ENCODE data around the gene B4GAT1.
"Not testable (repeated sequence)": the region's sequence is repeated elsewhere in the genome, so short reads cannot be mapped to it uniquely, and the experiment has no call there.

The B4GAT1 gene

DNA sequence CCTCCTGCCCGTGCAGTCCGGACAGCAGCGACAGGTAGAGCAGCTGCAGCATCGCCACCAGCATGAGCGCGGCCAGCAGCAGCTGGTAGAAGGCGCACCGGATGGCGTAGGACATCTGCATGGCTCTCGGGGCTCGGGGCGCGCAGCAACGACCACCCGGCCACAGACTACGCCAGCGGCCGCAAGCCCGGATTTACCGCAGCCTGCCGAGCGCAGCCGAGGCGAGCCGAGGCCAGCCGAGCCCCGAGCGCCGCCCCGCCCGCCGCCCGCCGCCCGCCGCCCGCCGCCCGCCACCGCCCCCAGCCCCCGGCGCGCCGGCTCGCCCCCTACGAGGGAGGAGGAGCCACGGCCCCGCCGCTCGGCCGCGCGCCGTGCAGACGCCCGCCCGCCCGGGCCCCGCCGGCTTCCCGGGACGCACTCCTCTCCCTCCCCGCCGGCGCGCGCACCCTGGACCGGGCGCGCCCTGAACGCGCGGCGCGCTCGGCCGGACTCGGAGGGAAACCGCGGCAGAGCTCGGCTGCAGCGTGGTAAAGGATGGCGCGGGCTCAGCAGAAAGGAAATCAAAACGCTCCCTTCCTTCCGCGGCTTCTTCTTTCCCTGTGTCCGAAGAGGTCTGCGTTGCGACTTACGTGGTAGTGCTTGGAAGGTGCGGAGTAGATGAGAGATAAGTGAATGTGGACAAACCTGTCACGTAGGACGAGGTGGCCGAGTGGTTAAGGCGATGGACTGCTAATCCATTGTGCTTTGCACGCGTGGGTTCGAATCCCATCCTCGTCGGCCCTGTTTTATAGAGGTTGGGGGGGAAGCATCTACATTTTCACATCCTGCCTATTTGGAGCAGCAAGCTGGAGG, at the start of gene B4GAT1:
Gene B4GAT1 (minus strand): TSS at position 205 of the 852 bp plus-strand sequence. CDS start 84 bp downstream, at position 121.
- TF ChIP-seq, protein P1, sequence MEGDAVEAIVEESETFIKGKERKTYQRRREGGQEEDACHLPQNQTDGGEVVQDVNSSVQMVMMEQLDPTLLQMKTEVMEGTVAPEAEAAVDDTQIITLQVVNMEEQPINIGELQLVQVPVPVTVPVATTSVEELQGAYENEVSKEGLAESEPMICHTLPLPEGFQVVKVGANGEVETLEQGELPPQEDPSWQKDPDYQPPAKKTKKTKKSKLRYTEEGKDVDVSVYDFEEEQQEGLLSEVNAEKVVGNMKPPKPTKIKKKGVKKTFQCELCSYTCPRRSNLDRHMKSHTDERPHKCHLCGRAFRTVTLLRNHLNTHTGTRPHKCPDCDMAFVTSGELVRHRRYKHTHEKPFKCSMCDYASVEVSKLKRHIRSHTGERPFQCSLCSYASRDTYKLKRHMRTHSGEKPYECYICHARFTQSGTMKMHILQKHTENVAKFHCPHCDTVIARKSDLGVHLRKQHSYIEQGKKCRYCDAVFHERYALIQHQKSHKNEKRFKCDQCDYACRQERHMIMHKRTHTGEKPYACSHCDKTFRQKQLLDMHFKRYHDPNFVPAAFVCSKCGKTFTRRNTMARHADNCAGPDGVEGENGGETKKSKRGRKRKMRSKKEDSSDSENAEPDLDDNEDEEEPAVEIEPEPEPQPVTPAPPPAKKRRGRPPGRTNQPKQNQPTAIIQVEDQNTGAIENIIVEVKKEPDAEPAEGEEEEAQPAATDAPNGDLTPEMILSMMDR (IDR thresholded peaks at IDR 0.05): no peak
- peak within 1 kb of the TSS; percentile 97 for H3K27ac ChIP-seq

DNA sequence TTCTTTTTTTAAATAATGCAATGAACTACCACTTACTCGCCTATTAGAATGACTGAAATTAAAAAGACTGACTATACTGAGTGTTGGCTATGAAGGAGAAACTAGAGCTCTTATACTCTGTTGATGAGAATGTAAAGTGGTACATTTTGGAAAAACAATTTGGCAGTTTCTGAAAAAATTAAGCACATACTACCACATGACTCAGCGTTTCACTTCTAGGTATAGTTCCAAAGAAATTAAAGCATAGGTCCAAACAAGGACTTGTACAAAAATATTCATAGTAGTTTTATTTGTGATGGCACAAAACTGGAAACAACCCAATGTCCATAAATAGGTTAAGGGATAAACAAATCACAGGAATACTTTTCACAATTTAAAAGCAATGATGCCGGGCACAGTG, 46.5 kb upstream of the B4GAT1 start:
- TF ChIP-seq, protein P1 (IDR thresholded peaks at IDR 0.05): no peak
- TF ChIP-seq ZFX (IDR thresholded peaks at IDR 0.05; ENCODE audit: borderline replicate concordance): no peak
- no peak overlapping the region for H3K27ac ChIP-seq

DNA sequence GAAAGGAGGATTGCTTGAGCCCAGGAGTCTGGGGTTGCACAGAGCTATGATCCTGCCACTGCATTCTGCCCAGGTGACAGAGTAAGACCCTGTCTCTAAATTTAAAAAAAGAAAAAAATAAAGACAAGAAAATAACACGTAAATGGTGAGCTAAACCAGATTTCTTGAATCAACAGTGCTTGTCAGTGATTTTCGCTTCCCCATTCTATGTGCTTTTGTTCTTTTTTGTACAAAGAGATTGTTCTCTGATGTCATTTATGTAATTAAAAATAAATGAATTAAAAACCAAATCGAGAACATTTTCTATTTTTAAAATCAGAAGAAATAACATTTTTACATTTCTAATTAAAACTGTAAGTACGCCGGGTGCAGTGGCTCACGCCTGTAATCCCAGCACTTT, 43.9 kb upstream of the B4GAT1 start:
- no peak overlapping the region for H3K27ac ChIP-seq
- TF ChIP-seq, protein P1 (IDR thresholded peaks at IDR 0.05): no peak
- no peak for TF ChIP-seq ZFX (IDR thresholded peaks at IDR 0.05; ENCODE audit: borderline replicate concordance)

DNA sequence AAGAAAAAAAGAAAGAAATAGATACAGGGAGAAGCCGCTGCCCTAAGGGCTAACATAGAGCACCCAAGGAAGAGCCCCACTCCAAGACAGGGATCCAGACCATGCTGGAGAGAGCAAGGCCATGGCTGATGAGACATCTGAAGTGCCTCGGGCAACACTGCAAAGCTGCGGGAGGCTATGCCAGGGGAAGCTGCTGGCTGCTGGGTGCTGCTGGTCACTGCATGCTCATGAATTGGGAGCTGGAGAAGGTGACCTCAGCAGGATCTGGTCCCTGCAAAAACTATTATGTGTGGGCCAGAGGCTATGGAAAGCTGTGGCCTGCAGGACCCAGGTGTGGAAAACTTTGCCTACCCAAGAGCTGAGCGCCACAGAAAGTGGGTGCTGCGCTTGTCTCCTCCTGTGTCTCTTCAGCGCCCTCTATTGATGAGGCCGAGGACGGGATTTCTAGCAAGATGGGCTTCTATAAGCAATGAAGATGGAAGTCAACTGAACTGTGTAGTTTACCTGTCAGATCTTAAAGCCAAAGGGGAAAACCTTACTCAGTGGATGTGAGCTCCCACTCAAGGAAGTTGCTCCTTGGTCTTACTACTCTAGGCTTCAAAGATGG, 41.5 kb upstream of the B4GAT1 start:
- no peak for TF ChIP-seq ZFX (IDR thresholded peaks at IDR 0.05; ENCODE audit: borderline replicate concordance)
- TF ChIP-seq, protein P1 (IDR thresholded peaks at IDR 0.05): peak; percentile 91
- H3K27ac ChIP-seq: no peak overlapping the region

DNA sequence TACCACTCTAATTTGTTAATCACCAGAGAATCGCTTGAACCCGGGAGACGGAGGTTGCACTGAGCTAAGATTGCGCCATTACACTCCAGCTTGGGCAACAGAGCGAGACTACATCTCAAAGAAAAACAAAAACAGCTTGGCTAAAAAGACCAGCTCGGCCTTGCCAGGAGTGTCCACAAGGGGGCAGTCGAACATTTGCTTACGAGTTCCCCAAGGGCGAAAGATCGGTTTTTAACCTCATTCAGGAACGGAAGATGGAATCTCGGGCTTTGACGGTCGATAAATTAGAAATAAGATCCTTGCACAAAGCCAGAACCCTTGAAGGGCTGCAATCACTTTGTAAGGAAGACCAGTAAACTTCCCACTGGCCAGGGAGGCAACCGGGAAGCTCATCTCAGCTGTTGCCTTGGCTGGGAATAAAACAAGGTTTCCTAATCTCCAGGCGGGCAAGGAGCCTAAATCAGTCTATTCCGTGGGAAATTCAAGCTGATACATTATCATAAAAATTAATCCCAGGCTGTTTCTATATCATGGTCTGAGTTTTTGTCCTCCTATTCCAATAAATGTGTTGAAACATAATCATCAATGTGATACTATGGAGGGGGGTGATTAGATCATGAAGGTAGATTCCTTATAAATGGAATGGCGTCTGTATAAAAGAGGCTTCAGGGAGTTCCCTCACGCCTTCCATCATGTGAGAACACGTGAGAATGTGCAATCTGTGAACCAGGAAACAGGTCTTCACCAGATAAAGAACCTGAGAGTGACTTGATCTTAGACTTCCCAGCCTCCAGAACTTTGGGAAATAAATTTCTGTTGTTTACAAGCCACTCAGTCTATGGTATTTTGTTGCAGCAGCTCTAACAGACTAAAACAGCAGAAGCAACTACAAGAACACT, 39.0 kb upstream of the B4GAT1 start:
- no peak for TF ChIP-seq ZFX (IDR thresholded peaks at IDR 0.05; ENCODE audit: borderline replicate concordance)
- TF ChIP-seq, protein P1 (IDR thresholded peaks at IDR 0.05): peak; percentile 94
- H3K27ac ChIP-seq: no peak overlapping the region

DNA sequence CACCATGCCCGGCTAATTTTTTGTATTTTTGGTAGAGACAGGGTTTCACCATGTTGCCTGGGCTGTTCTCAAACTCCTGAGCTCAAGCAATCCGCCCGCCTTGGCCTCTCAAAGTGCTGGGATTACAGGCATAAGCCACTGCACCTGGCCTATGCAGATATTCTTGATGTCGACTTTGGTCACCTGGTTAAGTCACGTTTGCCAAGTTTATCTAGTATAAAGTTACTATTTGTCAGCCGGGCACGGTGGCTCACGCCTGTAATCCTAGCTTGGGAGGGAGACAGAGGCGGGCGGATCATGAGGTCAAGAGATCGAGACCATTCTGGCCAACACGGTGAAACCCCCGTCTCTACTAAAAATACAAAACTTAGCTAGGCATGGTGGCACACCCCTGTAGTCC, 36.9 kb upstream of the B4GAT1 start:
- H3K27ac ChIP-seq: peak overlapping the region; percentile 30; the same call in 1 of the 2 replicates

DNA sequence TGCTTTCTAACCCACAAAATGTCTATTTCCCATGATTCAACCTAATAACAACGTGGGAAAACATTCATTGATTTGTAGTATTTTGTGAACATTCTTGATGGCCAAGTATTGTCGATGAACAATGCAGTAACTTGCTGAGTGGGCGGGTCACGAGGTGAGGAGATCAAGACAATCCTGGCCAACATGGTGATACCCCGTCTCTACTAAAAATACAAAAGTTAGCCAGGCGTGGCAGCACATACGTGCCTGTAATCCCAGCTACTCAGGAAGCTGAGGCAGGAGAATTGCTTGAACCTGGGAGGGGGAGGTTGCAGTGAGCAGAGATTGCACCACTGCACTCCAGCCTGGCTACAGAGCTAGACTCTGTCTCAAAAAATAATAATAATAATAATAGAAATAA, 32.8 kb upstream of the B4GAT1 start:
- H3K27ac ChIP-seq: not testable (repeated sequence)

DNA sequence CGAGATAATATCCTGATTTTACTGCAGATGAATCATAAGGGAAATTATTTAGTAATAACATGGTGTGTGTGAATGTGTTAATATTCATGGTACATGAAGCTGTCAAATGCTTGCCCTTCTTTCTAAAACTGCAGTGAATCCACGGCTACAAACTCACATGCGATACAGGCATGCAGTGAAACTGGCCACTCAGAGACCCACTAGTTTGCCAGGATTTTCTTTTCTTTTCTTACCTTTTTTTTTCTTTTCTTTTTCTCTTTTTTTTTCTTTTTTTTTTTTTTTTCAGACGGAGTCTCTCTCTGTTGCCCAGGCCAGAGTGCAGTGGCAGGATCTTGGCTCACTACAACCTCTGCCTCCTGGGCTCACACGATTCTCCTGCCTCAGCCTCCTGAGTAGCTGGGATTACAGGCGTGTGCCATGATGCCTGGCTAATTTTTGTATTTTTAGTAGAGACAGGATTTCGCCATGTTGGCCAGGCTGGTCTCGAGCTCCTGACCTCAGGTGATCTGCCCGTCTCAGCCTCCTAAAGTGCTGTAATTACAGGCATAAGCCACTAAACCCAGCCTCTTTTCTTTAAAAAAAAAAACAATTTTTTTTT, 26.4 kb upstream of the B4GAT1 start:
- peak overlapping the region; percentile 97 for H3K27ac ChIP-seq
